KMS-11 (cell line): Measurements from ENCODE around the gene AGT.
A peak's percentile ranks its signal among the peaks of the same experiment; 100 is the strongest.

Source experiments
- H2AFZ ChIP-seq: fragments of 200-600 bp; sonication (generic); 2 replicates; pipeline ENCODE4 v1.6.1; 2016; ENCODE audit warnings: antibody characterized with exemption, mixed run types, low read depth
- H3K27ac ChIP-seq: fragments of 200-600 bp; sonication (generic); 2 replicates; pipeline ENCODE4 v1.6.1; 2016; ENCODE audit warnings: mild to moderate bottlenecking, mixed run types
- H3K27me3 ChIP-seq: fragments of 200-600 bp; sonication (generic); 2 replicates; pipeline ENCODE4 v1.6.1; 2017; ENCODE audit warnings: mild to moderate bottlenecking, low read depth, mixed run types, moderate library complexity; ENCODE audit not compliant: insufficient read depth
- H3K36me3 ChIP-seq: fragments of 200-600 bp; sonication (generic); 2 replicates; pipeline ENCODE4 v1.6.1; 2017; ENCODE audit warnings: mild to moderate bottlenecking, mixed run types; ENCODE audit not compliant: insufficient read depth
- H3K4me1 ChIP-seq: fragments of 200-600 bp; sonication (generic); 2 replicates; pipeline ENCODE4 v1.6.1; 2016; ENCODE audit warnings: mild to moderate bottlenecking, low read depth, mixed run types; ENCODE audit not compliant: poor library complexity, severe bottlenecking
- H3K4me2 ChIP-seq: fragments of 200-600 bp; sonication (generic); 2 replicates; pipeline ENCODE4 v1.7.0; 2016; ENCODE audit warnings: mild to moderate bottlenecking, mixed run types
- H3K4me3 ChIP-seq: fragments of 200-600 bp; sonication (generic); IDR thresholded peaks from 2 replicates; pipeline ENCODE4 v1.6.1; 2017; ENCODE audit warnings: low read depth, low read length, mixed read lengths; ENCODE audit not compliant: insufficient read depth
- H3K79me2 ChIP-seq: fragments of 200-600 bp; sonication (generic); 2 replicates; pipeline ENCODE4 v1.6.1; 2016; ENCODE audit warnings: low read depth, mixed run types; ENCODE audit not compliant: insufficient read depth
- H3K9ac ChIP-seq: fragments of 200-600 bp; sonication (generic); 2 replicates; pipeline ENCODE4 v1.6.1; 2016; ENCODE audit warnings: mild to moderate bottlenecking, mixed run types
- H4K20me1 ChIP-seq: fragments of 200-600 bp; sonication (generic); 2 replicates; pipeline ENCODE4 v1.6.1; 2016; ENCODE audit warnings: mild to moderate bottlenecking, mixed run types; ENCODE audit not compliant: insufficient read depth
- TF ChIP-seq, protein P1 (sequence below): fragments of 200-600 bp; sonication (generic); conservative IDR thresholded peaks from 2 replicates; pipeline ENCODE4 v1.6.1; 2017; ENCODE audit warnings: low read depth, mild to moderate bottlenecking, antibody characterized with exemption, low read length, moderate library complexity, mixed read lengths

The AGT gene

DNA sequence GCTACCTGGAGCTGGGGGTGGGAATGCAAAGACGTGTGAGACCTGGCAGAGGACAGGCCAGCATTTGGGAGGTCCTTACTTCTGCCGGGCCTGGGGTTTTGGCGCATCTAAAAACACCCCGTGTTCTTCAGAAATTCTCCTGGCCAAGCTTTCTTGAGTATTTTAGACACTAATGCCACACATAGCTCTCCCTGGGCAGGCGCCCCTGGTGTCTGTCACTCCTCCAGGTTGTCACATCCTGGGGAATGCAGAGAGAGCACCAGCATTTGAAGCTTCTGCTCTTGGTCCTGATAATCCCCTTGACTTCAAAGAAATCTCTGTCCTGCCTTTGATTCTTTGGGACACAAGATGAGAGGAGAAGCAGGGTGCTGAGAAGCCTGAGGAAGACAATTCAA, 39.3 kb upstream of the AGT start:
- no peaks in the 10 kb centered on the region for H3K36me3 ChIP-seq
- TF ChIP-seq, protein P1, sequence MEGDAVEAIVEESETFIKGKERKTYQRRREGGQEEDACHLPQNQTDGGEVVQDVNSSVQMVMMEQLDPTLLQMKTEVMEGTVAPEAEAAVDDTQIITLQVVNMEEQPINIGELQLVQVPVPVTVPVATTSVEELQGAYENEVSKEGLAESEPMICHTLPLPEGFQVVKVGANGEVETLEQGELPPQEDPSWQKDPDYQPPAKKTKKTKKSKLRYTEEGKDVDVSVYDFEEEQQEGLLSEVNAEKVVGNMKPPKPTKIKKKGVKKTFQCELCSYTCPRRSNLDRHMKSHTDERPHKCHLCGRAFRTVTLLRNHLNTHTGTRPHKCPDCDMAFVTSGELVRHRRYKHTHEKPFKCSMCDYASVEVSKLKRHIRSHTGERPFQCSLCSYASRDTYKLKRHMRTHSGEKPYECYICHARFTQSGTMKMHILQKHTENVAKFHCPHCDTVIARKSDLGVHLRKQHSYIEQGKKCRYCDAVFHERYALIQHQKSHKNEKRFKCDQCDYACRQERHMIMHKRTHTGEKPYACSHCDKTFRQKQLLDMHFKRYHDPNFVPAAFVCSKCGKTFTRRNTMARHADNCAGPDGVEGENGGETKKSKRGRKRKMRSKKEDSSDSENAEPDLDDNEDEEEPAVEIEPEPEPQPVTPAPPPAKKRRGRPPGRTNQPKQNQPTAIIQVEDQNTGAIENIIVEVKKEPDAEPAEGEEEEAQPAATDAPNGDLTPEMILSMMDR = no peak
- no peaks in the 10 kb centered on the region for H3K79me2 ChIP-seq
- H2AFZ ChIP-seq = peak overlapping the region; percentile 63; the same call in 1 of the 2 replicates
- H3K27ac ChIP-seq = no peak overlapping the region
- H3K4me3 ChIP-seq = peak overlapping the region; percentile 58
- H3K4me1 ChIP-seq = peaks cover 3% of the 10 kb centered on the region
- peak overlapping the region; percentile 36; the same call in 1 of the 2 replicates for H3K9ac ChIP-seq
- H3K27me3 ChIP-seq = no peaks in the 10 kb centered on the region
- peak overlapping the region; percentile 41 for H3K4me2 ChIP-seq
- no peaks in the 10 kb centered on the region for H4K20me1 ChIP-seq

DNA sequence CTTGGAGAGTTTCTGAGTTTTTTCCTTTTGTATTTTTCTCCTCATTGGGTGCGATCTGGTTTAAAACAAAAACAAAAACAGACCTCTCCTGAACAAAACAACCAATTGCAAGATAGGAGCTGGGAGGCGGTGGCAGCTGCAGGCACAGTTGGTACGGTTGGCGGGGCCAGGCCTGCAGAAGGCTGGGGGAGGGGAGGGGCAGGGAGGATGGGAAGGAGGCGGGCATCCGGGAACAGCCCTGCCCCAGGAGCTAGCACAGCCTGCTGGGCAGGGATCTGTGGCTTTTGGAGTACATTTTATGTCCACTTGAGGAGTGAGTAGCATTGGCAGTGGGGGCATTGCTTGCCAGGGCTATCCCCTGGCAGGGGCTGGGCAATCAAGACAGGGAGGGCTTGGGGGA, 38.5 kb upstream of the AGT start:
- no peak overlapping the region for H3K4me2 ChIP-seq
- H3K9ac ChIP-seq = no peak overlapping the region
- H3K79me2 ChIP-seq = no peaks in the 10 kb centered on the region
- no peak overlapping the region for H3K4me3 ChIP-seq
- TF ChIP-seq, protein P1 = no peak
- no peak overlapping the region for H3K27ac ChIP-seq
- peaks cover 3% of the 10 kb centered on the region for H3K4me1 ChIP-seq
- H3K27me3 ChIP-seq = no peaks in the 10 kb centered on the region
- H3K36me3 ChIP-seq = no peaks in the 10 kb centered on the region
- H4K20me1 ChIP-seq = no peaks in the 10 kb centered on the region
- no peak overlapping the region for H2AFZ ChIP-seq

DNA sequence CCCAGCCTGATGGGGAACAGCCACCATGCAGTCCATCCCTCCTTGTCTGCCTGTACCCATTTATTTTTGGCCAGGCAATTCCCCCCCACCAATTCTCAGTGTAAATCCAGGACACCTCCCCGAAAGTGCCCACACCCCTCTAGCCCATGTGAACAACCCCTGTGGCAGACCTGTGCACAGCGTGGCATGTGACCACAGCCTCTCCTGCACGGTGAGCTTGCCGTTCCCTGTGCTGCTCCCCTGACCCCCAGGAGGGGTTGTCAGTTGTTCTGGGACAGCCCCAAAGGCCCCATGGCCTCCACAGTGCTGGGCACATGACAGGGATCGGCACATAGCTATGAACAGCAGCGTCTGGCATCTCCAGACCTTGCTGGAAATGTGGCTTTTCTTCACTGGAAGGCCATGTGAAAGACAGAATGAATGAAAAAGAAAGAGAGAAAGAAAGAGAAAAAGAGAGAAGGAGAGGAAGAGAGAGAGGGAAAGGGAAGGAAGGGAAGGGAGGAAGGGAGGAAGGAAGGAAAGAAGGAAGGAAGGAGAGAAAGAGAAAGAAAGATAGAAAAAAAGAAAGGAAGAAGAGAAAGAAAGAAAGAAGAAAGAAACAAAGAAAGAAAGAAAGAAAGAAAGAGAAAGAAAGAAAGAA, 37.2 kb upstream of the AGT start:
- TF ChIP-seq, protein P1 = no peak
- Histone ChIP-seq H3K27ac (no peak overlapping the region), H3K4me2 (no peak overlapping the region), H3K36me3 (no peaks in the 10 kb centered on the region), H3K79me2 (no peaks in the 10 kb centered on the region), H3K4me1 (peaks cover 3% of the 10 kb centered on the region), H2AFZ (no peak overlapping the region), H4K20me1 (no peaks in the 10 kb centered on the region), H3K27me3 (no peaks in the 10 kb centered on the region), H3K9ac (no peak overlapping the region), H3K4me3 (no peak overlapping the region)

DNA sequence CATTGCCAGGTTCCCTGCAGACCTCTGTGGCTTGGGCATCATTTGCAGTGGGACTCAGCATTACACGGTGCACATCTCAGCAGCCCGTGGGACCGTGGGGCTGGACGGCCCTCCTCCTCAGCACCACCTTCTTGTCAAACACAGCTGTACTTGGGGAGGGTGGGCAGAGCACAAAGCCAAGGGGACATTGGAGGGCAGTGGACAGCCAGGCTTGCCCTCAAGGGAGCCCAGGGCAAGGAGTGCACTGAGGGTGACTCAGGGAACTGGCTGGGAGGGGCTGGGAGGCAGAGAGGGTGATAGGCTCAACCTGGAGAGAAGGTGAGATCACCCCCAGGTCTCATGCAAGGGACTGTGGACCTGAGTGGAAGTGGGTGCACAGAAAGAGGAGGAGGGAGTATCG, 36.7 kb upstream of the AGT start:
- H3K36me3 ChIP-seq = no peaks in the 10 kb centered on the region
- no peaks in the 10 kb centered on the region for H3K27me3 ChIP-seq
- H3K79me2 ChIP-seq = no peaks in the 10 kb centered on the region
- H3K9ac ChIP-seq = no peak overlapping the region
- no peak overlapping the region for H3K4me2 ChIP-seq
- no peaks in the 10 kb centered on the region for H4K20me1 ChIP-seq
- H3K4me3 ChIP-seq = no peak overlapping the region
- TF ChIP-seq, protein P1 = no peak
- H2AFZ ChIP-seq = no peak overlapping the region
- peaks cover 3% of the 10 kb centered on the region for H3K4me1 ChIP-seq
- H3K27ac ChIP-seq = no peak overlapping the region
